A673 (cell line): ENCODE data around the gene GIMAP1.

Experiments used
- CTCF ChIP-seq: fragments of 300-800, 200-600 bp; sonication (generic); conservative IDR thresholded peaks from 2 replicates; pipeline ENCODE4 v1.5.1; 2017; ENCODE audit warnings: low read depth, mild to moderate bottlenecking, antibody characterized with exemption, low read length, moderate library complexity, mixed read lengths
- EZH2 ChIP-seq: fragments of 200-600 bp; sonication (generic); IDR thresholded peaks from 2 replicates; pipeline ENCODE4 v1.6.1; 2017; ENCODE audit warnings: borderline replicate concordance, low read depth, mild to moderate bottlenecking, mixed read lengths, antibody characterized with exemption, low read length; ENCODE audit not compliant: poor library complexity, severe bottlenecking

- no peak for TF ChIP-seq CTCF
- no peak for TF ChIP-seq EZH2
Observed at GRCh38 chr7:150731916-150732315, 15.5 kb downstream of the GIMAP1 start.
